Endothelial cell of umbilical vein (primary cell): ENCODE data around the gene EPB41L2. TPM values are rescaled to one million over a fixed set of nuclear protein-coding genes. Genes with fewer than 3 reads are reported as not detected.

Experiments used
- BruUV-seq: library from RNA; stranded (reverse); fragments of 400-500 nt; replicated peaks from 2 replicates; lab custom pipeline; 2021; lab: Mats Ljungman, UMichigan
- CTCF ChIA-PET: fragments of 300-600, 350-600 bp; sonication (Branson Sonifier 250); formaldehyde crosslinking; loops from one replicate; lab custom pipeline; 2021; ENCODE audit warnings: antibody characterized with exemption, inconsistent platforms; lab: Charles Lee
- POLR2A ChIA-PET: fragments of 300-600, 350-600 bp; sonication (Branson Sonifier 250); formaldehyde crosslinking; loops from one replicate; lab custom pipeline; 2021; ENCODE audit warnings: antibody characterized with exemption, inconsistent platforms; lab: Charles Lee
- DNase-seq: peaks from one replicate; pipeline ENCODE4 v3.0.0-alpha.2; 2011; ENCODE audit warnings: low read depth, low spot score
- FAIRE-seq: peaks from 2 replicates; lab custom pipeline; 2011; peaks lifted over from hg19 to GRCh38; lab: Jason Lieb, UNC
- H2AFZ ChIP-seq: 2 replicates; pipeline ENCODE4 v1.6.0; 2012; ENCODE audit warnings: low read depth, low read length, control low read depth, inconsistent platforms
- H3K27ac ChIP-seq: 2 replicates; pipeline ENCODE4 v1.5.1; 2011; ENCODE audit warnings: low read depth, mild to moderate bottlenecking, control low read depth, low read length, moderate library complexity; ENCODE audit not compliant: insufficient read depth
- H3K27me3 ChIP-seq, 2 experiments: 2 replicates each; pipeline versions ENCODE4 v1.6.0 to v1.6.1; 2011; ENCODE audit warnings: low read length in 2 of 2, mixed read lengths in 1 of 2; ENCODE audit not compliant: control insufficient read depth in 2 of 2, insufficient read depth in 2 of 2
- H3K36me3 ChIP-seq, 2 experiments: 2 replicates in 1 of 2; 3 replicates in 1 of 2; pipeline ENCODE4 v1.5.1; 2011; ENCODE audit warnings: low read length in 2 of 2, mild to moderate bottlenecking in 1 of 2, moderate library complexity in 1 of 2; ENCODE audit not compliant: control insufficient read depth in 2 of 2, insufficient read depth in 2 of 2; ENCODE audit errors: extremely low read depth in 1 of 2
- H3K4me1 ChIP-seq: 3 replicates; pipeline ENCODE4 v1.5.1; 2011; ENCODE audit warnings: mild to moderate bottlenecking, low read length; ENCODE audit not compliant: control insufficient read depth, insufficient read depth; ENCODE audit errors: extremely low read depth
- H3K4me2 ChIP-seq: 2 replicates; pipeline ENCODE4 v1.6.1; 2011; ENCODE audit warnings: low read length, control low read depth, mixed read lengths; ENCODE audit not compliant: insufficient read depth
- H3K4me3 ChIP-seq, 3 experiments: fragments of 200-600 bp in 1 of 3; sonication (generic), shearing (Covaris generic) in 1 of 3; replicated peaks in 1 of 3; 2 replicates each; pipeline ENCODE4 v1.5.1; 2011 to 2016; ENCODE audit warnings: control low read depth in 3 of 3, low read length in 3 of 3, mild to moderate bottlenecking in 2 of 3, inconsistent platforms in 1 of 3, low read depth in 1 of 3, moderate library complexity in 1 of 3; ENCODE audit not compliant: insufficient read depth in 1 of 3
- H3K79me2 ChIP-seq: 2 replicates; pipeline ENCODE4 v1.6.0; 2012; ENCODE audit warnings: low read length, inconsistent platforms; ENCODE audit not compliant: control insufficient read depth, insufficient read depth
- H3K9ac ChIP-seq: replicated peaks from 2 replicates; pipeline ENCODE3; 2011; ENCODE audit warnings: low read length, control low read depth; ENCODE audit not compliant: insufficient read depth; ENCODE audit errors: extremely low read depth
- H3K9me1 ChIP-seq: replicated peaks from 3 replicates; pipeline ENCODE4 v1.6.0; 2011; ENCODE audit warnings: mild to moderate bottlenecking, low read length; ENCODE audit not compliant: control insufficient read depth, insufficient read depth; ENCODE audit errors: extremely low read depth
- H3K9me3 ChIP-seq: replicated peaks from 2 replicates; pipeline ENCODE4 v1.5.1; 2012; ENCODE audit warnings: low read length, inconsistent platforms; ENCODE audit not compliant: control insufficient read depth, insufficient read depth
- H4K20me1 ChIP-seq: replicated peaks from 2 replicates; pipeline ENCODE3; 2011; ENCODE audit warnings: mild to moderate bottlenecking, low read length; ENCODE audit not compliant: control insufficient read depth, insufficient read depth; ENCODE audit errors: extremely low read depth
- EZH2 ChIP-seq: IDR thresholded peaks from 2 replicates; pipeline ENCODE4 v1.6.1; 2012; ENCODE audit warnings: borderline replicate concordance, low read depth, mild to moderate bottlenecking, moderate library complexity, low read length, inconsistent platforms; ENCODE audit not compliant: severe bottlenecking
- FOS ChIP-seq: IDR thresholded peaks from 2 replicates; pipeline ENCODE4 v1.6.1; 2011; ENCODE audit warnings: mild to moderate bottlenecking, low read length, moderate library complexity, borderline replicate concordance; ENCODE audit not compliant: insufficient read depth
- GATA2 ChIP-seq: IDR thresholded peaks from 2 replicates; pipeline ENCODE4 v1.7.0; 2011; ENCODE audit warnings: low read depth, mild to moderate bottlenecking, moderate library complexity, mixed read lengths, low read length; ENCODE audit not compliant: insufficient read length, insufficient read depth
- JUN ChIP-seq: IDR thresholded peaks from 2 replicates; pipeline ENCODE4 v1.6.1; 2011; ENCODE audit warnings: borderline replicate concordance, low read depth; ENCODE audit not compliant: insufficient read length, insufficient read depth
- MAX ChIP-seq: IDR thresholded peaks from 2 replicates; pipeline ENCODE4 v1.6.1; 2011; ENCODE audit not compliant: insufficient read depth, insufficient read length
- MYC ChIP-seq: IDR thresholded peaks from one replicate; pipeline ENCODE4 v1.6.1; 2011; ENCODE audit warnings: mild to moderate bottlenecking, low read depth, low read length
- POLR2A ChIP-seq: IDR thresholded peaks from 2 replicates; pipeline ENCODE4 v1.6.1; 2012; ENCODE audit warnings: low read depth, mild to moderate bottlenecking, control low read depth, low read length
- POLR2AphosphoS5 ChIP-seq: IDR thresholded peaks from 2 replicates; pipeline ENCODE4 v1.6.1; 2012; ENCODE audit warnings: low read depth, mild to moderate bottlenecking, control low read depth, low read length, moderate library complexity; ENCODE audit not compliant: insufficient read depth
- dilution Hi-C: fragments of 300-500 bp; cut with MboI; formaldehyde crosslinking; loops from one replicate; pipeline ENCODE4 v1.15.0; 2019; ENCODE audit warnings: low sequenced_read_pairs; ENCODE audit not compliant: extremely low pct_ligation_motif_present
- intact Hi-C: fragments of 100-400 bp; cut with micrococcal nuclease; formaldehyde crosslinking; loops from one replicate; pipeline ENCODE4 v1.10.0; 2022
- polyA plus RNA-seq, 4 experiments: library from polyadenylated mRNA; depleted of rRNA in 3 of 4; stranded (reverse) in 3 of 4; unstranded in 1 of 4; fragments of >200 nt; gene quantifications; 2 replicates each; pipeline versions ENCODE4 v1.2.1 to v1.2.3, GENCODE V29; 2011 to 2012; ENCODE audit warnings: missing spikeins in 1 of 4
- total RNA-seq: library from RNA; stranded (reverse); gene quantifications from 2 replicates; pipeline ENCODE4 v1.2.3, GENCODE V29; 2021
- TF ChIP-seq, protein P1 (sequence below), 2 donors: IDR thresholded peaks; 1 replicate in 1 of 2; 2 replicates in 1 of 2; pipeline ENCODE4 v1.5.1; 2011; ENCODE audit warnings: low read length in 2 of 2, mild to moderate bottlenecking in 2 of 2, moderate library complexity in 2 of 2, control low read depth in 1 of 2, inconsistent platforms in 1 of 2, low read depth in 1 of 2; ENCODE audit not compliant: insufficient read depth in 1 of 2; ENCODE audit errors: extremely low read depth in 1 of 2

EPB41L2 gene
- total and polyA plus RNA-seq, 2 donors (not counting 3 experiments of a cell fraction or from before 2014, with no cell fraction given), result 26.5 to 87.7 TPM

DNA sequence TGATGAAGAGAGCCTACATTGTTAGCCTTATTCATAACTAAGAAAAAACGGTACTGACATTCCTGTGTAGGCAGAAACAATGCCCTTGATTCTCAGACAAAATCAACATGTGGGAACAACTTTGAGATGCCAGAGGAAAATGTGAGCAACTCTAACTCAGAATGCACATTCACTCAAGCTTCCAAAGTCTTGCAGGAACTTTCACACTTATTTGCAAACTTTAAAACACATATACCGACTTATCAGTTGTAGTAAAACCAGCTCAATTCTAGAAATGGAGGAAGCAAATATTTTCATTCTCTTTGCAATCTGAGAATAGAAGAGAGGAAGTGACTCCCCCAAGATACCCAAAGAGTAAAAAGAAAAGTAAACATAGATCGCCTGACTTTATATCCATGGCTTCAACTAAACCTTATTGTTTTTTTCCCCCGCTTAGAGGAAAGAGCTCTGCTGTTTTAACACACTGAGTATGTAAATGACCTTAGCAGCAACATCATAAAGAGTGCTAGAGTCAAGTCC lies 117.6 kb downstream of the EPB41L2 start:
- DNase-seq, result peak; percentile 89
- H3K27me3 ChIP-seq, result no peaks in the 10 kb centered on the region
- dilution Hi-C loops (no loop called here), intact Hi-C loops (loop anchor here (1.0 to 5.0 kb wide), 5 partner anchors 9 to 171 kb away; partner anchors contain the start of gene EPB41L2)
- H3K4me3 ChIP-seq, result peak overlapping the region in 1 of 3 experiments; percentile 20
- peak overlapping the region; percentile 69 for H3K27ac ChIP-seq
- H3K36me3 ChIP-seq, result no peaks in the 10 kb centered on the region
- ChIA-PET POLR2A (interaction anchor here (0.7 to 1.1 kb wide), 2 partner anchors 68 to 70 kb away, joined by 3 to 5 read pairs; no protein-coding TSS in a partner anchor), CTCF (interaction anchor here (0.7 to 1.9 kb wide), 7 partner anchors 10 to 171 kb away, joined by 3 to 7 read pairs (median 3); no protein-coding TSS in a partner anchor)
- H4K20me1 ChIP-seq, result no peaks in the 10 kb centered on the region
- no peak overlapping the region for H2AFZ ChIP-seq
- H3K4me1 ChIP-seq, result peaks cover 30% of the 10 kb centered on the region
- peak overlapping the region; percentile 71 for H3K4me2 ChIP-seq
- no peaks in the 10 kb centered on the region for H3K9me3 ChIP-seq
- no peak for TF ChIP-seq EZH2
- no peak for TF ChIP-seq POLR2AphosphoS5
- TF ChIP-seq MYC, result no peak
- no peak for TF ChIP-seq GATA2
- TF ChIP-seq POLR2A, result no peak
- TF ChIP-seq, protein P1, sequence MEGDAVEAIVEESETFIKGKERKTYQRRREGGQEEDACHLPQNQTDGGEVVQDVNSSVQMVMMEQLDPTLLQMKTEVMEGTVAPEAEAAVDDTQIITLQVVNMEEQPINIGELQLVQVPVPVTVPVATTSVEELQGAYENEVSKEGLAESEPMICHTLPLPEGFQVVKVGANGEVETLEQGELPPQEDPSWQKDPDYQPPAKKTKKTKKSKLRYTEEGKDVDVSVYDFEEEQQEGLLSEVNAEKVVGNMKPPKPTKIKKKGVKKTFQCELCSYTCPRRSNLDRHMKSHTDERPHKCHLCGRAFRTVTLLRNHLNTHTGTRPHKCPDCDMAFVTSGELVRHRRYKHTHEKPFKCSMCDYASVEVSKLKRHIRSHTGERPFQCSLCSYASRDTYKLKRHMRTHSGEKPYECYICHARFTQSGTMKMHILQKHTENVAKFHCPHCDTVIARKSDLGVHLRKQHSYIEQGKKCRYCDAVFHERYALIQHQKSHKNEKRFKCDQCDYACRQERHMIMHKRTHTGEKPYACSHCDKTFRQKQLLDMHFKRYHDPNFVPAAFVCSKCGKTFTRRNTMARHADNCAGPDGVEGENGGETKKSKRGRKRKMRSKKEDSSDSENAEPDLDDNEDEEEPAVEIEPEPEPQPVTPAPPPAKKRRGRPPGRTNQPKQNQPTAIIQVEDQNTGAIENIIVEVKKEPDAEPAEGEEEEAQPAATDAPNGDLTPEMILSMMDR (IDR thresholded peaks at IDR 0.05; ENCODE audit: extremely low read depth in 1 of 2, insufficient read depth in 1 of 2, low read depth in 1 of 2, low read length in 2 of 2), result no peak
- TF ChIP-seq MAX, result no peak
- no peak for TF ChIP-seq FOS
- TF ChIP-seq JUN, result no peak
- peak; percentile 76 for FAIRE-seq
- peaks cover 14% of the 10 kb centered on the region for H3K79me2 ChIP-seq
- no TSS peak for BruUV-seq
- H3K9ac ChIP-seq, result peak overlapping the region; percentile 11
- no peaks in the 10 kb centered on the region for H3K9me1 ChIP-seq
